Rectal smooth muscle tissue (tissue), 1 donor: ENCODE measurements around the gene PRR33.
"Not testable (repeated sequence)": the region's sequence is repeated elsewhere in the genome, so short reads cannot be mapped to it uniquely, and the experiment has no call there.

Source experiments
- H3K27ac ChIP-seq: one replicate; pipeline ENCODE4 v1.7.0; 2013; ENCODE audit warnings: low read depth, low read length, inconsistent platforms
- H3K27me3 ChIP-seq: one replicate; pipeline ENCODE4 v1.7.0; 2013; ENCODE audit warnings: low read length; ENCODE audit not compliant: control insufficient read depth, insufficient read depth
- H3K36me3 ChIP-seq: one replicate; pipeline ENCODE4 v1.7.0; 2013; ENCODE audit warnings: low read length; ENCODE audit not compliant: control insufficient read depth, insufficient read depth
- H3K4me1 ChIP-seq: one replicate; pipeline ENCODE4 v1.7.0; 2013; ENCODE audit warnings: low read length; ENCODE audit not compliant: control insufficient read depth, insufficient read depth
- H3K4me3 ChIP-seq: one replicate; pipeline ENCODE4 v1.7.0; 2013; ENCODE audit warnings: low read length
- H3K9ac ChIP-seq: one replicate; pipeline ENCODE4 v1.7.0; 2013; ENCODE audit warnings: low read length

The PRR33 gene

GRCh38 chr11:1891831-1892115 lies at the start of gene PRR33:
PRR33 (minus strand) TSS chr11:1891895; CDS start chr11:1890584, 1,311 bp downstream.
- Histone ChIP-seq H3K27me3 (no peaks in the 10 kb centered on the region), H3K36me3 (peaks cover 7% of the 10 kb centered on the region), H3K4me1 (no peaks in the 10 kb centered on the region), H3K4me3 (no peak within 1 kb of the TSS), H3K9ac (no peak within 1 kb of the TSS), H3K27ac (no peak within 1 kb of the TSS)

GRCh38 chr11:1939788-1940187 lies 48.1 kb upstream of the PRR33 start:
- not testable (repeated sequence) for H3K9ac ChIP-seq

GRCh38 chr11:1939006-1939625 lies 47.4 kb upstream of the PRR33 start:
- no peak overlapping the region for H3K27ac ChIP-seq
- no peaks in the 10 kb centered on the region for H3K36me3 ChIP-seq
- no peaks in the 10 kb centered on the region for H3K27me3 ChIP-seq
- no peak overlapping the region for H3K4me3 ChIP-seq
- H3K4me1 ChIP-seq, result no peaks in the 10 kb centered on the region
- no peak overlapping the region for H3K9ac ChIP-seq

More at GRCh38 chr11:1939788-1940187, 48.1 kb upstream of the PRR33 start:
- not testable (repeated sequence) for H3K27ac ChIP-seq, H3K27me3 ChIP-seq, H3K4me3 ChIP-seq, H3K36me3 ChIP-seq, H3K4me1 ChIP-seq

GRCh38 chr11:1938343-1939005 lies 46.8 kb upstream of the PRR33 start:
- Histone ChIP-seq H3K36me3 (no peaks in the 10 kb centered on the region), H3K27me3 (no peaks in the 10 kb centered on the region), H3K27ac (no peak overlapping the region), H3K9ac (no peak overlapping the region), H3K4me1 (no peaks in the 10 kb centered on the region), H3K4me3 (no peak overlapping the region)

- H3K4me3 ChIP-seq, result no peak overlapping the region
- no peaks in the 10 kb centered on the region for H3K36me3 ChIP-seq
- no peaks in the 10 kb centered on the region for H3K4me1 ChIP-seq
- H3K27ac ChIP-seq, result no peak overlapping the region
- no peak overlapping the region for H3K9ac ChIP-seq
- H3K27me3 ChIP-seq, result no peaks in the 10 kb centered on the region
Measured at GRCh38 chr11:1937616-1938342, 46.1 kb upstream of the PRR33 start.

- no peaks in the 10 kb centered on the region for H3K4me1 ChIP-seq
- no peaks in the 10 kb centered on the region for H3K36me3 ChIP-seq
- H3K9ac ChIP-seq, result no peak overlapping the region
- no peak overlapping the region for H3K27ac ChIP-seq
- H3K27me3 ChIP-seq, result no peaks in the 10 kb centered on the region
- no peak overlapping the region for H3K4me3 ChIP-seq
Measured at GRCh38 chr11:1936781-1937615, 45.3 kb upstream of the PRR33 start.

- H3K27ac ChIP-seq, result no peak overlapping the region
- H3K36me3 ChIP-seq, result no peaks in the 10 kb centered on the region
- no peaks in the 10 kb centered on the region for H3K4me1 ChIP-seq
Measured at GRCh38 chr11:1936072-1936780, 44.5 kb upstream of the PRR33 start.

GRCh38 chr11:1935156-1936071 lies 43.7 kb upstream of the PRR33 start:
- no peaks in the 10 kb centered on the region for H3K27me3 ChIP-seq
- H3K4me1 ChIP-seq, result no peaks in the 10 kb centered on the region
- no peak overlapping the region for H3K9ac ChIP-seq
- H3K27ac ChIP-seq, result no peak overlapping the region
- no peak overlapping the region for H3K4me3 ChIP-seq
- H3K36me3 ChIP-seq, result no peaks in the 10 kb centered on the region

More at GRCh38 chr11:1936072-1936780, 44.5 kb upstream of the PRR33 start:
- no peak overlapping the region for H3K9ac ChIP-seq
- H3K27me3 ChIP-seq, result no peaks in the 10 kb centered on the region
- no peak overlapping the region for H3K4me3 ChIP-seq

GRCh38 chr11:1934335-1935155 lies 42.9 kb upstream of the PRR33 start:
- H3K27ac ChIP-seq, result no peak overlapping the region
- no peak overlapping the region for H3K4me3 ChIP-seq
- H3K4me1 ChIP-seq, result no peaks in the 10 kb centered on the region
- no peaks in the 10 kb centered on the region for H3K27me3 ChIP-seq
- no peaks in the 10 kb centered on the region for H3K36me3 ChIP-seq
- no peak overlapping the region for H3K9ac ChIP-seq

GRCh38 chr11:1933416-1934334 lies 42.0 kb upstream of the PRR33 start:
- Histone ChIP-seq H3K36me3 (no peaks in the 10 kb centered on the region), H3K27me3 (no peaks in the 10 kb centered on the region), H3K4me1 (no peaks in the 10 kb centered on the region)

More at GRCh38 chr11:1933416-1934334, 42.0 kb upstream of the PRR33 start:
- Histone ChIP-seq H3K4me3 (no peak overlapping the region), H3K9ac (no peak overlapping the region), H3K27ac (no peak overlapping the region)
